GM18517 (cell line): ENCODE measurements around the gene HOXD4.

ENCODE experiments used
- ATAC-seq: cut with Tn5 transposase; IDR thresholded peaks from one replicate; pipeline ENCODE4 v1.9.1; 2021; ENCODE audit warnings: mild to moderate bottlenecking, moderate library complexity; ENCODE audit not compliant: unreplicated experiment

The HOXD4 gene

DNA sequence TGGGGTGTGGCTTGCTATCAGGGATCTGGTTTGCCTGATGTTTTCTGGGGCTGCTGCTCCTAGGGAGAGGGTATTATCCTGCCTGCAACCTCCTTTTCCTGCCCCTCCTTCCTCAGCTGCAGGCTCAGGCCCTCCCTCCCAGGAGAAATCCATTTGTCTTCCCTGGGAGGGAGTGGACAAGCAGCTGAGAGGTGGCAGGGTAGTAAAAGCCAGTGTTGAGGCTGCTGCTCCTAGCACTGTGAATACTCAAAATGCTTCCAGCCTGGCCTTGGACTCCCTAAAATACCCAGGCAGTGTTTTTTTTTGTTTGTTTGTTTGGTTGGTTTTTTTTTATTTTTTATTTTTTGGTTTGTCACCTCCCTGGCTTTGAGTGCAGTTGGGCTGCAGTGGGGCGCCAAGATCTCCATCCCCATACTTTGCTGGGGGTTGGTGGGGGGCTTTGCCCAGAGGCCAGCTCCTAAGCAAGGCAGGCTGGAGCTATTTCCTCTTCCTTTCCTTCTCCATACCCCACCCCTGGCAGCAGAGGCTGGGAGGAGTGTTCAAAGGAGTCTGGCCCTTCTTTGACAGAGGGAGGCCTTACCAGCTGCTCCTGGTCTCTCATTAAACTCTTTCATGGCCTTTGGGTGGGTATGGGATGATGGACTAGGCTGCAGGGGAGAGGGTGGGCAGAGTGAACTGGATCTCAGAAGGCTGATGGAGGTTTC, 19.4 kb downstream of the HOXD4 start:
- ATAC-seq, result no peak

DNA sequence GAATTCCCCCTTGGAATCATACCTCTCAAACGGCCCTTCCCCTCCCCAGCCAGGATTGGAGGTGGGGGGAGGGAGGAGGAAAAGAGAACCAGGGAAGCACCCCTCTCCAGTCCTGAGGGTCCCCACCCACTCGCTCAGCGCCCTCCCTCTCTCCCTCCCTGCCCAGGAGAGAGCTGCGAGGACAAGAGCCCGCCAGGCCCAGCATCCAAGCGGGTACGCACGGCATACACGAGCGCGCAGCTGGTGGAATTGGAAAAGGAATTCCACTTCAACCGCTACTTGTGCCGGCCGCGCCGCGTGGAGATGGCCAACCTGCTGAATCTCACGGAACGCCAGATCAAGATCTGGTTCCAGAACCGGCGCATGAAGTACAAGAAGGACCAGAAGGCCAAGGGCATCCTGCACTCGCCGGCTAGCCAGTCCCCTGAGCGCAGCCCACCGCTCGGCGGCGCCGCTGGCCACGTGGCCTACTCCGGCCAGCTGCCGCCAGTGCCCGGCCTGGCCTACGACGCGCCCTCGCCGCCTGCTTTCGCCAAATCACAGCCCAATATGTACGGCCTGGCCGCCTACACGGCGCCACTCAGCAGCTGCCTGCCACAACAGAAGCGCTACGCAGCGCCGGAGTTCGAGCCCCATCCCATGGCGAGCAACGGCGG, 20.1 kb downstream of the HOXD4 start:
- no peak for ATAC-seq

DNA sequence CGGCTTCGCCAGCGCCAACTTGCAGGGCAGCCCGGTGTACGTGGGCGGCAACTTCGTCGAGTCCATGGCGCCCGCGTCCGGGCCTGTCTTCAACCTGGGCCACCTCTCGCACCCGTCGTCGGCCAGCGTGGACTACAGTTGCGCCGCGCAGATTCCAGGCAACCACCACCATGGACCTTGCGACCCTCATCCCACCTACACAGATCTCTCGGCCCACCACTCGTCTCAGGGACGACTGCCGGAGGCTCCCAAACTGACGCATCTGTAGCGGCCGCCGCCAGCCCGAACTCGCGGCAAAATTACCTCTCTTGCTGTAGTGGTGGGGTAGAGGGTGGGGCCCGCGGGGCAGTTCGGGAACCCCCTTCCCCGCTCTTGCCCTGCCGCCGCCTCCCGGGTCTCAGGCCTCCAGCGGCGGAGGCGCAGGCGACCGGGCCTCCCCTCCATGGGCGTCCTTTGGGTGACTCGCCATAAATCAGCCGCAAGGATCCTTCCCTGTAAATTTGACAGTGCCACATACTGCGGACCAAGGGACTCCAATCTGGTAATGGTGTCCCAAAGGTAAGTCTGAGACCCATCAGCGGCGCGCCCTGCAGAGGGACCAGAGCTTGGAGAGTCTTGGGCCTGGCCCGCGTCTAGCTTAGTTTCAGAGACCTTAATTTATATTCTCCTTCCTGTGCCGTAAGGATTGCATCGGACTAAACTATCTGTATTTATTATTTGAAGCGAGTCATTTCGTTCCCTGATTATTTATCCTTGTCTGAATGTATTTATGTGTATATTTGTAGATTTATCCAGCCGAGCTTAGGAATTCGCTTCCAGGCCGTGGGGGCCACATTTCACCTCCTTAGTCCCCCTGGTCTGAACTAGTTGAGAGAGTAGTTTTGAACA, 20.9 kb downstream of the HOXD4 start:
- no peak for ATAC-seq

DNA sequence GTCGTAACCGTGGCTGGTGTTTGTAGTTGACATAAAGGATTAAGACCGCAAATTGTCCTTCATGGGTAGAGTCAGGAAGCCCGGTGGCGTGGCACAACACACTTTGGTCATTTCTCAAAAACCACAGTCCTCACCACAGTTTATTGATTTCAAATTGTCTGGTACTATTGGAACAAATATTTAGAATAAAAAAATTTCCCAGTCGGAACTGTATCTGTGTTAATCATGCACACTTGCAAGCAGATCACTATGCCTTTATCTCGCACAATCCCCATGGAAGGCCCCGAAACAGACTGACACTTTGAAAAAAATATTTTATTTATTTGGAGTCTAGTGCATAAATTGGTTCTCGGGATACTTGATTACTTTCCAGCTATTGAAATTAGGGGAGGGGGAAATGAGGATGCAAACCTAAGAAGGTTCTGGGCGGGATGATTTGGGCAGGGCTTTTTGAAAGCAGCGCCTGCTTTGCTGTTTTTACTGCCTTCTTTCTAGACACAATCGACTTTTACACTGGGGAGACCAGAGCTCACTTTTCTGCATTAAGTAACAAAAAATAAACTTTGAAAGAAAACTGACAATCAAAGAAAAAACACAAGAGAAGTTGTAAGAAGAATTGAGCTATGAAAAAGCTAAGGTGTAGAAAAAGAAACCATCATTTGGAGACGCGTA, 21.7 kb downstream of the HOXD4 start:
- no peak for ATAC-seq

DNA sequence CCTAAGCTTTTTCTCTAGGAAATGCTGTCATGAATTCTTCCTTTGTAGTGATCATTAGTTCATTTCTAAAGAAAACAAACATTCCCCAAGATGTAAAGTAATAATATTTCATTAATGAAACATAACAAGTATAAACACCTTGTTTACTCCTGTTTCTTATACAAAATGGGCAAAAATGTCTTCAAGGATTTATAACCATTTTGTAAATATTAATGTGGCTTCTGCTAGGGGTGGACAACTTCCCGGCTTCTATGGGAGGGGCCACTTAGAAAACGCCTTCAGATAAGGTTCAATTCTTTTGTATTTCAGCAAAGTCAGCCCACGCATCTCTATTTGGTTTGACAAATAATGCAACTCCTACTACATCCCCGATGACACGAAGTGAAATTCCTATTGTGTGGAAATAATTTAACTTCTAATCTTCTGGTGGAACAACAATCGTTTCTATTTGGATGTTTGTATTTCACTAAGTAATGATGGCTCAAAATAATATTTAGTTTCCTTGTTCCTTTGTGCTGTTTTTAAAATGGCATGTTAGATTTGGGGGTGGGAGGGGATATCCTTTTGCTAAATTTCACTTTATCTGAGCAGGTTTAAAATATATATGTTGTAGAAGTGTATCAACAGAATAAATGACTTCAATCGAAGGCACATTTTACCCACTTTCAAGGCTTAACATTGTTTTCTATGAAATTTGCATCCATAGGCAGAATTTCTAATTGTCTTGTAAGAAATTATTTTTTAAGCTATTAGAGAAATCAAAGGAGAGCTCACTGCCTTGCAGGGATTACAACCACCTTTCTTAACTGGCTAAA, 22.4 kb downstream of the HOXD4 start:
- no peak for ATAC-seq

DNA sequence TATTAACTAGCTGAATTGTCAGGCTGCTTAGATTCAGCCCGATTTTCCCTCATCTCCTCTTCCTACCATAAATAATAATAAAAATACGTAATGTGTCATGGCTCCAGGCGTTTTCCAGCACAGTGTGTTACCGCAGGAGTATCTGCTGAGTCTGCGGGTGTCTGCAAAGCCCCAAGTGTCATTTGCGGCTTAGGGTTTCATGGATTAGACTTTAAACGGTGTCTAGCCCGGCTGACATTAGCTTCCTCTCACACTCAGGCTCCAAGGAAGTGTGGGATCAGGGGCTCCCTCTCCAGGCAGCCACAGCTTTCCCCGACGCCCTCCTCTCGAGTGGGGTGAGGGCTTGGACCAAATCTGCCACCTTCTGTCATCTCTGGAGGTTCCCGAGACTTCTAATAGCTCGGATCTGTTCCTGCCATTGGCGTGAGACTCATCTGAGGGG, 23.1 kb downstream of the HOXD4 start:
- ATAC-seq, result no peak

DNA sequence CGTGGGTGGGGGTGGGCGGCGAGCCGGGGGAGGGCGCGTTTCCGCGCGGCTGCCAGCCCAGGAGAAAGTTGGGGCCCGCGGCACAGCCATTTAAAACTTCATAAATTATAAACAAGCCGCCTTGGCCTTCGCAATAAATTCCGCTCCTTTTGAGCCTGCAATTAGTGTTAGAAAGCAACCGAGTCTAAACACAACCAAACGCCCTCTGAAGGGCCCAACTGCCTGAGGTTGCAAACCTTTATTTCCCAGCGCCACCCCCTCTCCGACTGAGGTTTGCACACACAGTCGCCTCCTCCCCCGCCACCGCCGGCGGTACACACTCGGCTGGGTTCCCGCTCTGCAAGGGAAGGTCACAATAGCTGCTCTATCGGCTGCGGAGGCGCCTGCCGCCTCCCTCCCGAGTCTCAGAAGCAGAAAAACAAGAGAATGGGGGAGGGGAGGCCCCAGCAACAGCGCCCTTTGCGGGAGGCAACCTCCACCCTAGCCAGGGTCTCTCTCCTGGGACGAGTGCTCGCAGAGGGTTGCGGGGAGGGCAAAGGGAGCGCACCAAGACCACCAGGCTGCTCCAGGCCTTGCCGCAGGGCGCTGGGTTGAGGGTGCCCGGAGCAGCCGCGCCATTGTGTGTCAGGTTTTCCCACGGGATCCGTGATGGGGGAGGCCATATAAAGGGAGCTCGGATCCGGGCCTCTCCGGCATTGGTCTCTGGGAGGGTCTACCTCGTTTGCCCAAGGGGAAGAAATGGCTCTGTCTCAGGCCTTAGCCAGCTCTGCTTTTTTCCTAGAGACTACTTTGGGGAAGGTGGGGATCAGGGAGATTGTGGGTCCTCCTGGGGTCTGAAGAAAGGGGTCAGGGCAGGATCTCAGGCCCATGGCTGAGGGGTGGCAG, 23.7 kb downstream of the HOXD4 start:
- no peak for ATAC-seq

DNA sequence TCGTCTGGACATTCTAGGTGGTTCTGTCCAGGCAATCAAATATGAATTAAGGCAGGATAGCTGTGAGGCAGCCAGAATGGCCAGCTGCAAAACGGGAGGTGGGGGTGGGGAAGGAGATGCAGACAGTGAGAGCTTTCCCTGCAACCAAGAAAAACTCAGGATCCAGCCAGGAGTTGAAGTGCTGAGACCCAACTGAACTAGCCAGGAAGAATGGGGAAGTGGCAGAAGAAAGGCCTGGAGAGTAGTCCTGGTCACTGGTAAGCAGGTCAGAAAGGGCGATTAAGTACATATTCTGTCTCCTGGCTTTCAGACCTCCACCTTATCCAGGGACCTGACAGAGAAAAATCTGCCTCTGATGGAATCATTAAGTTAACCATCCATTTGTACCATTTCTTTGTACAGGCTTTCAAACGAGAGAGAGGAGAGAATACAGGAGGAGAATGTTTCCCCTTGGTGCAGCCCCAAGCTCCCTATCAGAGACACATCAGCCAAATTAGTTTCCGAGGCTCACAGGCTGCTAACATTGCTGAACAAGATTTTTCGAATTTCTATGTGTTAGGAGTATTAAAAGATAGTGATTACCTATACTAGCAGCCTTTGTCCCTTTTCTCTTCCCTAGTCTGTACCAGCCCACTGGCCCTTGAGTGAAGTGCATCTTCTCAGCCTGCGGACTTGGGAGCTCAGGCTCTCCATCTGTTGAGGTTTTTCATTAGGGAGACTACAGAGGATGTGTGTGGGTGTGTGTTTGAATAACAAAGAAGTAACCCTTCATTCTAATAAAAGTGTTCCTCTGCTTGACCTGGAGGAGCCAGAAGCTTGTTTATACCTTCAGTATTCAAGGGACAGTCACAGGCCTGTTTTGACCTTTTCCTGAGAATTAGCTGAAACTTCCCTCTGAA, 24.6 kb downstream of the HOXD4 start:
- ATAC-seq, result no peak

DNA sequence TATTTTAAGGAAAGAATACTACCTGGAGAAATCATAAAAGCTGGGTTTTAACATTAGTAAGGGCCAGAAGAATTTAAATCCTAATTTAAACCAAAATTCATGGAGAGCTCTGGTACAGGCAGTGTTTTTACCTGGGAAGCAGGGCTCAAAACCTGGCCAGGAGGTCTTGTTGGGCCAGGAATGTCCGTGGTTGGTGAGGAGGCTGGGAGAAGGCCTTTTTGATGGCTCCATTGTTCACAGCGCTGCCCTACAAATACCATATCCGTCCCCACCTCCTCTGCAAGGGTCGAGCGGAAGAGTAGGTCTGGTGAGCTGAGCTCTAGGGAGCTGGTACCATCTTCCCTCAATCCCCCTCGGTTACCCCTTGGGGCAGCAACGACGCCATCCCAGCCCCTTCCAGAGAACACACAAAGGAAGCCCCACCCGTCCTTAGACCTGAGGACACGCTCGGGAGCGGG, 26.3 kb downstream of the HOXD4 start:
- ATAC-seq, result no peak

DNA sequence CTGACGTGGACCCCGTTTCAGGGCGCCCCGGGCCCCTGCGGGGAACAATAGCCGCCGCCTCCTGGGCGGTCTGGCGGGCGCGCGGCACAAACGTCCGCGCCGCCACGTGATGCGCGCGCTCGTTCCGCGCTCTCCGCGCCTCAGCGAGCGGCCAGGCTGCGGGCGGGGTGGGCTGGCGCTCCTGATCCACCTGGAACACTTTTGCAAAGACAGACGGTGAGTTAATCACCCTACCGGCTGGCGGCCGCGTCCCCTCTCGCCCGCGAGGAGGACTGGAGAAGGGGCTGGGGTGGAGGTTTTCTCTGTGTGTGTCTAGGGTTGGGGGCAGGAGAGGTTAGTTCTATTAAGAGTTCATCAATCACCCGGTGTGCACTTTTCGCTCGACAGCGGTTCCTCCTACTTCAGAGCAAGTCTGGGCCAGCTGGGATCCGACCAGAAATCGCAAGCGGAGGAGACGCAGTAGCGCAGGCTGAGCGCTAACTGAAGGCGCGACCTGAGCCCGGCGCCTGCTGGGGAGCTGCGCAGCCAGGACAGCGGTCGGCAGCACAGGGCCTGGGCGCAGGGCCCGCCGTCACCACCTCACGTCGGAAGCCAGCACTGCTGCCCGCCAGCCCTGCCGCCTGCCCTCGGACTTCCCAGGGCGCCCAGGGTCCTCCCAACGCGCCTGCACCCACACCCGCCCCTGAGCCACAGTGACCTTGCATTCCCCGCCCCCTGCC, 26.8 kb downstream of the HOXD4 start:
- ATAC-seq, result no peak

DNA sequence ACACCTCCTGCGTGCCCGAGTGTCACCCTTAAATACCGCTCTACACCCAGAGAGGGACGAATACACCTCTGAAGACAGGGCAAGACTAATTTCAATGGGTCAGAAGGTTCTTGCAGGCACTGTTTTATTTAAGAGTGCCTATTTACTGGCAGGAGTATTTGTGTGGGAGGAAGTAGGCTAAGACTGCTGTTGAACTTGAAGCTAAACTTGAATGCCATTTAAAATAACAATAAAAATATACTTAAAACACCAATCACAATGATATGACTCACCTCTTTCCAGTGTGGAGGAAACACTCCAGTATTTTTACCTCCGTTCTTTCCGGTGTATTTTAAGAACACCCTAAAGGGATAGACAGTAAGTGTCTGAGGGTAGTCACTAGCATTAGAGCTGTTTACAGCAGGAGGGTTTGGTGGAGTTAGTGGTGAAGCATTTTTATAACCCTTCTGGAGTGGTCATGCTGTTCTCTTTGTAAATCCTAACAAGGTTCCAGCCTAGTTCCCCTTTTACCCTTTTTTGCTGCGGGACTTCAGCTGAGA, 27.5 kb downstream of the HOXD4 start:
- no peak for ATAC-seq

DNA sequence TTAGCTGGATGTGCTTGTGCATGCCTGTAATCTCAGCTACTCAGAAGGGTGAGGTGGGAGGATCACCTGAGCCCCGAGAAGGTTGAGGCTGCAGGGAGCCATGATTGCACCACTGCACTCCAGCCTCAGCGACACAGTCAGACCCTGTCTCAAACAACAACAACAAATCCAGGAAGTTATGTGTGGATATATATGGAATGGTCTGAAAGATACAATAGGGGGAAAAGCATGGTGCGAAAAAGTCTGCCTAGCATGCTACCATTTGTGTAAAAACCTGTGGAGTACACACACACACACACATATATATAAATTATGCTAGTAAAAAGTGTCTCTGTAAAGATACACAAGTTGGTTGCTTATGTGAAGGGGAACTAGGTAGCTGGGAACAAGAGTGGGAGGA, 30.2 kb downstream of the HOXD4 start:
- no peak for ATAC-seq

DNA sequence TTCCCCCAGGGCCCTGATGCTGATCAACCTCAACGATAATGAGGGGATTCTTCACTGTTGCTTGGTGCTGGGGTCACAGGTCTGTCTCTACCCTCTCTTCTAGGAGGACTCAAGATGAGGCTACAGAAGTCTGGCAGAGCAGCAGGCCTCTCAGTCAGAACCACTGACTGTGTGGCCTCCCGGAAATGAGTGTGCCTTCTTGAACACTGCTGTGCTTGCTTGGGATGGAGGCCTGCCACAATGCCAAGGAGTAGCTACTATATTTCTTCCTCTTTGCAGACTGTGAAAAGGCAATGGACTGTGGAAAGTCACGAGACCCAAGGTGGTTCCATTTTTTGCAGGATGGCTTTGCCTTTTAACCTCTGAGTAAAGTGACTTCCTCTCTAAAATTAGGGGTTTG, 31.3 kb downstream of the HOXD4 start:
- ATAC-seq, result no peak

DNA sequence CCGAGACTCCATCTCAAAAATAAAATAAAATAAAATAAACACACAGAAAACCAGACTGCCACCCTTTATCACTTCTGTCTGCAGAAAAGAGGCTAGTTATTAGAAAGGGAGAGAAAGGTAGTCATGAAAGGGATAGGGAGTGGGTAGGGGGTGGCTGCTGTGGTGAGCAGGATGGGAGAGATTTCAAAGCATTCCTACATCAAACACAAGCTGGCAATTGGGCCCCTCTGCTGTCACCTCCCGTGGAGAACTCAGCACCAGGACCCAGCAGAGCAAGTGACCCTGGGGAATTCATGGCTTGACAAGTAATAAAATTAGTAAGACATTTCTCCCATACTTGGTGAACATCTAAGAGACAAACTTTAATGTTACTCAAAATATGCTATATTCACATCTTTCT, 33.4 kb downstream of the HOXD4 start:
- ATAC-seq, result no peak

DNA sequence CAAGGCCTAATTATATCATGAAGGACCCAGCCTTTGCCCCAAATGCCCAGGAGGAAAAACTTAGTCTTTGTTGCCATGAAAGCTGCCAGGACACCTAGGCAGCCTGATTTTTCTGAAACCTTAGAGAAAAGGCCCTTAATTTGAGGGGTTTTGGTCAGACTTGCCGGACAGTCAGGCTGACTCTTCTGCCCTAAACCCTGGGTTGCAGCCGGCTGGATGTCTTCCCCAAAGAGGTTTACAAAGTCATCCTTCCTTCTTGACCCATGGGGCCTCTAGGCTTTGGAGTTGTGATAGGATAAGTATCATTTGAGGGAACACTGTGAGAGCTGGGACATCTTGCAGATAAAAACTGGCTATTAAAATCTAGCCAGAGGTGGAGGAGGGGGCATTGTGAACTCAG, 34.7 kb downstream of the HOXD4 start:
- ATAC-seq, result no peak

DNA sequence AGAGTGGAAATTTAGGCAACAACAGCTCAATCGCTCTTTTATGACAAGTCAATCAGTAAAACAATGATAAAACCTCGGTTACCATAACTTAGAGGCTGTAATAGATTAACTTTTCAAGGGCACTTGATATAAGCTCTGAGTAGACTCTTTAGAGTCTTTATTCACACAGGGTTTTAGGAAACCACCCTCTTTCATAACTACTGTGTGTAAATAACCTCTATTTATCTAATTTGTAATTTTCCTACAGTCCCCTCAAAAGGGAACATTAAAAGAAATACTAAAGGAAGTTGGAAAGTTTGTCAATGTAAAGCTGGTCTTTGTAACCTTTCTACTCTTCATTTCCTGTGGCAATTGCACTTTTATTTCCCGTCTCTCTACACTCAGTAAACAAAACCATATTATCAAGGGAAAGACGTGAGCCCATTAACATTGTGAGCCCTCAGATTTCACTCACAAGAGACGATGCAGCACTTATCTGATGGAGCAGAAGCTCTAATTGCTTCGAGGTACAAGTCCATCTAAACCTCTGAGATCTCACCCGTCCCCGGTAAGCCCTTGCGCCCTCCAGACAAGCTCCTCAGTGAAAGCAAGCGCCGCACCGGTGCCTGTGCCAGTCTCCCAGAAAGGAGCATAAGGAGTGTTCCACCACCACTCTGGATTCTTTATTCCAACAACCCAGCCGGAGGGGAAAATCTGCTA, 36.0 kb downstream of the HOXD4 start:
- no peak for ATAC-seq
